Measurements from ENCODE around the gene OR6A2. TPM values are rescaled to one million over a fixed set of nuclear protein-coding genes. Genes with fewer than 3 reads are reported as not detected.

Gene OR6A2
- total RNA-seq, 1 experiment from 2014 or later: not detected

GRCh38 chr11:6833356-6833755 is 33.9 kb upstream of the OR6A2 start:
- H3K4me1 Mint-ChIP-seq (ENCODE audit: low read depth, unreplicated experiment): no peaks in the 10 kb centered on the region
- intact Hi-C loops (cut with micrococcal nuclease; ENCODE audit: unreplicated experiment): no loop called here
- Histone ChIP-seq H3K27me3 (replicated peaks; ENCODE audit: control insufficient read depth, insufficient read depth, low read length) (no peaks in the 10 kb centered on the region), H3K9me3 (no peaks in the 10 kb centered on the region), H3K36me3 (ENCODE audit: control insufficient read depth, insufficient read depth, low read length) (no peaks in the 10 kb centered on the region), H3K4me1 (no peaks in the 10 kb centered on the region), H3K4me3 (ENCODE audit: low read depth, low read length) (no peak overlapping the region)
- no peak for DNase-seq
- H3K27ac Mint-ChIP-seq (ENCODE audit: unreplicated experiment): no peak overlapping the region
- BruUV-seq (replicated peaks): no TSS peak
- POLR2A ChIA-PET: no interaction called here
- H3K27me3 Mint-ChIP-seq (ENCODE audit: insufficient read depth, unreplicated experiment): peaks cover 5% of the 10 kb centered on the region
- no peak overlapping the region for H3K4me3 Mint-ChIP-seq (ENCODE audit: unreplicated experiment)
- TF ChIP-seq, protein P1, sequence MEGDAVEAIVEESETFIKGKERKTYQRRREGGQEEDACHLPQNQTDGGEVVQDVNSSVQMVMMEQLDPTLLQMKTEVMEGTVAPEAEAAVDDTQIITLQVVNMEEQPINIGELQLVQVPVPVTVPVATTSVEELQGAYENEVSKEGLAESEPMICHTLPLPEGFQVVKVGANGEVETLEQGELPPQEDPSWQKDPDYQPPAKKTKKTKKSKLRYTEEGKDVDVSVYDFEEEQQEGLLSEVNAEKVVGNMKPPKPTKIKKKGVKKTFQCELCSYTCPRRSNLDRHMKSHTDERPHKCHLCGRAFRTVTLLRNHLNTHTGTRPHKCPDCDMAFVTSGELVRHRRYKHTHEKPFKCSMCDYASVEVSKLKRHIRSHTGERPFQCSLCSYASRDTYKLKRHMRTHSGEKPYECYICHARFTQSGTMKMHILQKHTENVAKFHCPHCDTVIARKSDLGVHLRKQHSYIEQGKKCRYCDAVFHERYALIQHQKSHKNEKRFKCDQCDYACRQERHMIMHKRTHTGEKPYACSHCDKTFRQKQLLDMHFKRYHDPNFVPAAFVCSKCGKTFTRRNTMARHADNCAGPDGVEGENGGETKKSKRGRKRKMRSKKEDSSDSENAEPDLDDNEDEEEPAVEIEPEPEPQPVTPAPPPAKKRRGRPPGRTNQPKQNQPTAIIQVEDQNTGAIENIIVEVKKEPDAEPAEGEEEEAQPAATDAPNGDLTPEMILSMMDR (IDR thresholded peaks at IDR 0.05; ENCODE audit: insufficient read depth in 1 of 2, low read depth in 1 of 2, low read length in 1 of 2, severe bottlenecking in 1 of 2, unreplicated experiment in 1 of 2): no peak
- no peaks in the 10 kb centered on the region for H3K36me3 Mint-ChIP-seq (ENCODE audit: insufficient read depth, unreplicated experiment)
- CTCF ChIA-PET: interaction anchor here (0.8 kb wide), 1 partner anchor 21 kb away, joined by 3 read pairs; no protein-coding TSS in a partner anchor
- H3K9me3 Mint-ChIP-seq (ENCODE audit: unreplicated experiment): no peaks in the 10 kb centered on the region

DNA sequence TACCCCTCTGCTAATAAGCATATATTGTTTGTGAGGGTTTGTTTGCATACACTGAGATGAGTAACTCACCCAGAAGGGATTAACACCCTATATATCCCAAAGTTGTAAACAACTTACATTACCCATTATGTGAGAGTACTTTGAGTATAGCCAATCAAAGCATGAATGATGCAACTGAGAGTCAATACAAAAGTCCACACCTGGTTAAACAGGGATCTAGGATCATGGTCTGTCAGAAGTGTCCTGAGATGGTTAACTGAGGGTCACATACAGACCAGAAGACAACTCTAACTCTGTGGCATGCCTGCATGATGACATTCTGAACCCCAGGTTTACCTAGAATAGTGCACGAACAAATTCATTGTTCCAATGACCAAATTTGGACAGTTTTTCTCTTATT is 28.6 kb upstream of the OR6A2 start:
- Histone ChIP-seq H3K4me1 (no peaks in the 10 kb centered on the region), H3K36me3 (ENCODE audit: control insufficient read depth, insufficient read depth, low read length) (no peaks in the 10 kb centered on the region), H3K27me3 (replicated peaks; ENCODE audit: control insufficient read depth, insufficient read depth, low read length) (0 out of 2 replicates have a peak, but pooled peaks cover 2% of the 10 kb centered on the region), H3K9me3 (no peaks in the 10 kb centered on the region), H3K4me3 (ENCODE audit: low read depth, low read length) (no peak overlapping the region)
- ChIA-PET POLR2A (no interaction called here), CTCF (no interaction called here)
- Mint-ChIP-seq H3K4me3 (ENCODE audit: unreplicated experiment) (no peak overlapping the region), H3K4me1 (ENCODE audit: low read depth, unreplicated experiment) (no peaks in the 10 kb centered on the region), H3K36me3 (ENCODE audit: insufficient read depth, unreplicated experiment) (no peaks in the 10 kb centered on the region), H3K9me3 (ENCODE audit: unreplicated experiment) (no peaks in the 10 kb centered on the region), H3K27ac (ENCODE audit: unreplicated experiment) (no peak overlapping the region), H3K27me3 (ENCODE audit: insufficient read depth, unreplicated experiment) (peaks cover 5% of the 10 kb centered on the region)
- TF ChIP-seq, protein P1 (IDR thresholded peaks at IDR 0.05; ENCODE audit: insufficient read depth in 1 of 2, low read depth in 1 of 2, low read length in 1 of 2, severe bottlenecking in 1 of 2, unreplicated experiment in 1 of 2): no peak
- no peak for DNase-seq
- intact Hi-C loops (cut with micrococcal nuclease; ENCODE audit: unreplicated experiment): no loop called here
- no TSS peak for BruUV-seq (replicated peaks)

DNA sequence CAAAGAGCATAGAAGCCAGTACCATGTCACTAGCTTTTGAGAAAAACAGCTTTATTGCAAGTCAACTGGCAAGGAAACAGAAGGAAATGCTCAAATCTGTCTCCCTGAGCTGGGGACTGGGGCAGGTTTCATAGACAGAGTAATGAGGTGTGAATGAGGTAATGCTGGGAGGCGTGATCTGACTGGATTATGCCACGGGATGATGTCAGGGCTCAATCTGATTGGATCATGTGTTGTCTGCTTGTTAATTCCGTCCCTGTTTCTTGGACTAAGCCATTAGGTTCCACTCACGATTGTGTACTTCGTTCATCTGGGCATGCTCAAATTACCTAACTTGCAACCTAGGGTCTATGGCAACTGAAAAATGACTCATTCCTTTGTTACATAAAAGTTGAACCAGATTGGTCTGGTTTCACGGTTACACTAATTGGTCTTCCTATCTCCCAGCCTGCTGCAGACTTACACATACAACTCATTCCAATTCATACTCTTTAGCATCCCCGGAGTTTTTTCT is 25.8 kb upstream of the OR6A2 start:
- intact Hi-C loops (cut with micrococcal nuclease; ENCODE audit: unreplicated experiment): no loop called here
- Mint-ChIP-seq H3K4me3 (ENCODE audit: unreplicated experiment) (no peak overlapping the region), H3K36me3 (ENCODE audit: insufficient read depth, unreplicated experiment) (no peaks in the 10 kb centered on the region), H3K27ac (ENCODE audit: unreplicated experiment) (no peak overlapping the region), H3K9me3 (ENCODE audit: unreplicated experiment) (no peaks in the 10 kb centered on the region), H3K4me1 (ENCODE audit: low read depth, unreplicated experiment) (no peaks in the 10 kb centered on the region), H3K27me3 (ENCODE audit: insufficient read depth, unreplicated experiment) (peaks cover 2% of the 10 kb centered on the region)
- Histone ChIP-seq H3K27me3 (replicated peaks; ENCODE audit: control insufficient read depth, insufficient read depth, low read length) (0 out of 2 replicates have a peak, but pooled peaks cover 2% of the 10 kb centered on the region), H3K9me3 (no peaks in the 10 kb centered on the region), H3K36me3 (ENCODE audit: control insufficient read depth, insufficient read depth, low read length) (no peaks in the 10 kb centered on the region), H3K4me3 (ENCODE audit: low read depth, low read length) (no peak overlapping the region), H3K4me1 (no peaks in the 10 kb centered on the region)
- no peak for DNase-seq
- ChIA-PET POLR2A (no interaction called here), CTCF (no interaction called here)
- TF ChIP-seq, protein P1 (IDR thresholded peaks at IDR 0.05; ENCODE audit: insufficient read depth in 1 of 2, low read depth in 1 of 2, low read length in 1 of 2, severe bottlenecking in 1 of 2, unreplicated experiment in 1 of 2): no peak
- no TSS peak for BruUV-seq (replicated peaks)

Measured in Caco-2 (cell line).